GM12891 (cell line): Measurements from ENCODE around the gene COX6B2.

Source experiments
- DNase-seq: peaks from one replicate; pipeline ENCODE4 v3.0.0; 2011; ENCODE audit warnings: low spot score; ENCODE audit not compliant: insufficient read length
- FAIRE-seq: peaks from 2 replicates; lab custom pipeline; 2011; peaks lifted over from hg19 to GRCh38; lab: Jason Lieb, UNC
- PAX5 ChIP-seq: IDR thresholded peaks from 2 replicates; pipeline ENCODE4 v1.6.1; 2011; ENCODE audit warnings: low read length, moderate library complexity, mild to moderate bottlenecking; ENCODE audit not compliant: insufficient read depth, severe bottlenecking
- POLR2A ChIP-seq: IDR thresholded peaks from 2 replicates; pipeline ENCODE4 v1.6.1; 2011; ENCODE audit warnings: low read depth, low read length, control low read depth
- POLR2AphosphoS5 ChIP-seq: IDR thresholded peaks from 2 replicates; pipeline ENCODE4 v1.6.1; 2011; ENCODE audit warnings: low read depth, low read length, control low read depth
- POU2F2 ChIP-seq: IDR thresholded peaks from 2 replicates; pipeline ENCODE4 v1.6.1; 2011; ENCODE audit warnings: low read depth, mild to moderate bottlenecking, control low read depth, low read length, moderate library complexity
- SPI1 ChIP-seq: IDR thresholded peaks from 2 replicates; pipeline ENCODE4 v1.6.1; 2011; ENCODE audit warnings: low read depth, low read length, control low read depth
- TAF1 ChIP-seq: IDR thresholded peaks from 2 replicates; pipeline ENCODE4 v1.6.1; 2011; ENCODE audit warnings: low read depth, low read length, control low read depth

Gene COX6B2

DNA sequence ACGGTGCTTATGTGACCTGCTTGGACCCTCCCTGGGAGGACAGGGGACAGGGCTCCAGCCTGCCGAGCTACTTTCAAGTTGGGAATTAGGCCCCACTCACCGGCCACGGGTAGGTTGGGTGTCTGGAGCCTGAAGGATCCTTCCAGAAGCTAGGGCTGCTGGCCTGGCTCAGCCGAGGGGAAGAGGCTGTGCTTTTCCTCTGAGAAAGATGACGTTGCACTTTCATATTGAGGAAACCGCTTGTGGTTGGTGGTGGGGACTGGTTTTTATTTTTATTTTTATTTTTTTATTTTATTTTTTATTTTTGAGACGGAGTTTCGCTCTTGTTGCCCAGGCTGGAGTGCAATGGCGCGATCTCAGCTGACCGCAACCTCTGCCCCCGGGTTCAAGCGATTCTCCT is 29.3 kb downstream of the COX6B2 start, which contains the start of gene TMEM150B:
Gene TMEM150B (minus strand): TSS at position 170 of the 400 bp plus-strand sequence. CDS start 4,305 bp downstream, outside the sequence.
- no peak for DNase-seq
- no peak for FAIRE-seq
- no peak for TF ChIP-seq PAX5
- TF ChIP-seq POLR2AphosphoS5: no peak
- no peak for TF ChIP-seq POU2F2
- no peak for TF ChIP-seq SPI1
- no peak for TF ChIP-seq TAF1
- no peak for TF ChIP-seq POLR2A

DNA sequence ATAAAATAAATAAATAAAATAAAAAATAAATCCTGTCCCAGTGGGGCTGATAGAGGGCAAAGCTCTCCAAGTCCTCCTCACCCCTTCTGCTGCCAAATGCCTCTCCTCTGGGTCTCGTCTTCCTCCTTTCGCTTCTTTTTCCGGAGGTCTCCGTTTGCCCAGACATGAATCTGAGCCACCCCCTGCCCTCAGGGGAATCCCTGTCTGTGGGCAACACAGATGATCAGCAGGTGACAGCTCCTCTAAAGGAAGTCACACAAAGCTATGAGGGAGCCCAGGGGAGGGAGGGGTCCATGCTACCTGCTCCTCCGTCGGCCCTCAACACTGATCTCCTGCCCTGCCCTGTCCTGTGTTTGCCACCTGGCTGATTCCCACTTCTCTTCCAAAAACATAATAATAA is 29.9 kb downstream of the COX6B2 start:
- DNase-seq (no peak), FAIRE-seq (no peak)
- TF ChIP-seq POU2F2: no peak
- no peak for TF ChIP-seq PAX5
- no peak for TF ChIP-seq TAF1
- no peak for TF ChIP-seq POLR2A
- no peak for TF ChIP-seq SPI1
- no peak for TF ChIP-seq POLR2AphosphoS5

DNA sequence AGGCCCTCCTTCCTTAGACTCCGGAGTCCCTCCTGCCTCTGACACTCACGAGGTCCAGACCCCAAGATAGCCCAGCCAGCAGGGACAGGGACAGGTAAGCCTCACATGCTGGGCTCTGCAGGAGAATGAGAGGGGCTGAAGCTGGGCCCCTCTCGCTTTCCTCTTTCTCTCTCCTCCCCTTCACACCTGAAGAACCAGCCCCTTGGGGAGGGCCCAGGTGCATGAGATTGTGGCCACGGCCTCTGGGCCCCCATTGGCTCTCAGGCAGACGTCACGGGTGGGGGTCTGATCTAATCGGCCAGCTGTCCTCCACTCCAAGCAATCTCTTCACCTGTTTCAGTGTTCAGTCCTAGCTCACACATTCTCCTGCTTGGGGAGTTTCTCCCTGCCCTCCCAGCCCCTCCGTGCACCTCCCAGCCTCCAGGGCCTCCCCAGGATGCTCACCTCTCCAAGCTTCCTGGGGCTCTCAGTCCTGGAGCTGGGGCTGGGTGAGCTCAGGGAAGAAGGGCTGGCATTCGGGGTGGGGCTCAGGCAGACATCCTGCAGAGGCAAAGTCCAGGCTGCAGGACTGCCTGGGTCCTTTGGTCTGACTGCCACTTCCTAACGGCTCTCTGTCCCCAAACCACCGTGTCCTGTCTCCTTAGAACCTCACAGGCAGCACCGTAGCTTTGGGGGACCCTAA is 32.2 kb downstream of the COX6B2 start:
- TF ChIP-seq PAX5: no peak
- DNase-seq (no peak), FAIRE-seq (no peak)

DNA sequence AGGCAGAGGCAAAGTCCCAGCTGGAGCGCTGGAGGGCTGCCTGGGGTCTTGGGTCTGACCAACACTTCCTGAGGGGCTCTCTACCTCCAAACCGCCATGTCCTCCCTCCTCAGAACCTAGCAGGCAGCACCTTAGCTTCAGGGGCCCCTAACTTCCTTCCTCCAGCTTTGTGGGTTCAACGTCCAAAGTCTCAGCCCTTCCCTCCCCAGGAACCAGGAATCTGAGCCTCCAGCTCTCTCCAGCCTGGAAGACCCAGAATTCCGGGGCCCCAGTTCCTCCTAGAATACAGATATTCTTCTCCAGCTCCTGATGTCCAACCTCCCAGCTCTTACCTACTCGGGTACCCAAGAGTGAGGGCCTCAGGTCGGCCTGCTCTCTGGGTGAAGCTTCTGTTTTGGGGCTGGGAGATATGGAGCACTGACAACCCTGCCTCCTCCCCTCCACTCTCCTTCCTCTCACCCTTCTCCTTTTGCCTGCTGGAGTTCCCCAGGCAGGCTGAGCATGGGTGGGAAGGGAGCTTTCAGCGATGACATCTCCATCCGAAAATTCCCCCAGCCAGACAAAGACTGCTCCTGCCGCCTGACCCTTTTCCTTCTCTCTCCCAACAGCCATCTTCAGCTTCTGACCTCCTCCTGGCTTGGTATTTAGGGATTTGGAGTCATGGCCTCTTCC is 32.9 kb downstream of the COX6B2 start:
- TF ChIP-seq POLR2AphosphoS5 (no peak), PAX5 (no peak), POU2F2 (no peak), POLR2A (no peak), TAF1 (no peak)
- FAIRE-seq: no peak
- DNase-seq: no peak

DNA sequence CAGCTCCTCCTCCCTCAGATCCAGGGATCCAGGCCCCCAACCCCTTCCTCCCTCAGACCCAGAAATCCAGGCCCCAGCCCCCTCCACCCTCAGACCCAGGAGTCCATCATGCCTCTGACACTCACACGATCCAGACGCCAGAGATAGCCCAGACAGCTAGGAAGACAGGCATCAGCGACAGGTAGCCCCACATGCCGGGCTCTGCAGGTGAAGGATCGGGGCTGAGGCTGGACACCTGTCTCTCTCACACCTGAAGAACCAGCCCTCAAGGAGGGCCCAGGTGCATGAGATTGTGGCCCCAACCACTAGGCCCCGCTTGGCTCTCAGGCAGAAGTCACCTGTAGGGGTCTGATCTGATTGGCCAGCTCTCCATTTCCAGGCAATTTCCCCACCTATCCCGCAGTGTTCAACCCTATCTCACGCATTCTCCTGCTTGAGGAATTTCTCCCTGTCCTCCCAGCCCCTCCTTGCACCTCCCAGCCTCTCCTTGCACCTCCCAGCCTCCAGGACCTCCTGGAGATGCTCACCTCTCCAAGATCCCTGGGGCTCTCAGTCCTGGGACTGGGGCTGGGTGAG is 33.6 kb downstream of the COX6B2 start:
- TF ChIP-seq PAX5 (no peak), TAF1 (no peak), POLR2AphosphoS5 (no peak), POLR2A (no peak), POU2F2 (no peak), SPI1 (no peak)
- DNase-seq: no peak
- no peak for FAIRE-seq

DNA sequence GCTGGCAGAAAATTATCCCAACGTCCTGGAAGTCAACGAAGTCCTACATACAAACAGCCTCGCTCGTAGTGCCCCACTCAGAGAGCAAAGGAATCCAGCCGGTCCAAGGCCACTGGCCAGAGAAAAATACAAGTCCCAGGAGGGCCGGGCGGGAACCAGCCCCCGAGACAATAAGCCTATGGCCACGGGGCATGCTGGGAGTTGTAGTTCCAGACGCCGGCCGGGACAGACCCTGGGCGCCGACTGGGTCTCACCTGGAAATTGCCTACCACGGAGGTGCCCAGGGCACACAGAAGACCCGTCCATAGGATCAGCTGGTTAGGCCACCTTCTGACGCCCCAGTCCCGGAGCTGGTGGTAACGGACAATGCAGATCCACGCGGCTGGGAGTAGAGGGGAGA is 34.7 kb downstream of the COX6B2 start:
- FAIRE-seq (no peak), DNase-seq (no peak)

DNA sequence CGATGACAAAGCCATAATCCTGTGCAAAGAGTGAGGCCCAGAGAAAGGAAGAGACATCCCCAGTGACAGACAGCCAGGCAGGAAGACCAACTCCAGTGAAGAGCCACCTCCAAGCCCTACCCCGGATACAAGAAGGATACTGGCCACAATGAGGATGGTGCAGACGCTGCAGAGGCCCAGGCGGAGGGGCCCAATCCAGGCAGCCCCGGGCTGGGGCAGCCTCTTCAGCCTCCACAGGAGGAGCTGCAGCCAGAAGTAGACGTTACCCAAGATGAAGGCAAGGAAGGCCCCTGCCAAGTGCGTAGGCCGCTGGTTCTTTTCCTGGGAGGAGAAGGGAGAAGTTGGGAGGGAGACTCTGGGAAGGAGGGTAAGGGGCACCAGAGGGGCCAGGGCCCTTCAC is 37.9 kb downstream of the COX6B2 start:
- DNase-seq (no peak), FAIRE-seq (no peak)
- TF ChIP-seq TAF1: no peak
- no peak for TF ChIP-seq POLR2AphosphoS5
- TF ChIP-seq POU2F2: no peak
- TF ChIP-seq POLR2A: no peak
- no peak for TF ChIP-seq PAX5
- TF ChIP-seq SPI1: no peak

More for the DNA sequence above, 34.7 kb downstream of the COX6B2 start:
- TF ChIP-seq POLR2AphosphoS5 (no peak), POLR2A (no peak), PAX5 (no peak), SPI1 (no peak), POU2F2 (no peak), TAF1 (no peak)

DNA sequence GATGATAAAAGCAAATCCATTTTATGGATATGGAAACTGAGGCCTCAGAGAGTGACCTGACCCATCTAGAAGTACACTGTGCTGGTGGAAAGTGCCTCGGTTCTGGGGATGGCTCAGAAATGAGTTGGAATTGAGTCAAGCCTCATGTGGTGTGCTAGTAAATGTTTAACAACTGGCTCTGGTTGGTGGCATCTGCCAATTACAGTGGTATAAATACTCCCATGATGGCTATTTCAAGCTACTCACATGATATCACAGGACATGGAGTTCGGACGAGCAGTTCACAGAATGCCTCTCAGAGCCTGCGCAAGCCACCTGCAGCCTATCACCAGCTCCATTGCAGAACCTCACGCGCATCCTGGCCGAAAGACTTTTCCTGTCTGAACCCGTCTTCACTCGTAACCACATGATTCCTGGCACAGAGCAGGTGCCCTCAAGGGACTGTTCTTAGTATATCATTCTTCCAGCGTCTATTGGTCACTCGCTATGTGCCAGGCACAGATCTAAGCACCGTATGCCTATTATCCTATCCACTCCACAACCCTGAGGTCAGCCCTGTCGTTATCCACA is 38.5 kb downstream of the COX6B2 start:
- FAIRE-seq (no peak), DNase-seq (no peak)
- TF ChIP-seq POLR2AphosphoS5 (no peak), TAF1 (no peak), POLR2A (no peak), SPI1 (no peak), POU2F2 (no peak), PAX5 (no peak)

DNA sequence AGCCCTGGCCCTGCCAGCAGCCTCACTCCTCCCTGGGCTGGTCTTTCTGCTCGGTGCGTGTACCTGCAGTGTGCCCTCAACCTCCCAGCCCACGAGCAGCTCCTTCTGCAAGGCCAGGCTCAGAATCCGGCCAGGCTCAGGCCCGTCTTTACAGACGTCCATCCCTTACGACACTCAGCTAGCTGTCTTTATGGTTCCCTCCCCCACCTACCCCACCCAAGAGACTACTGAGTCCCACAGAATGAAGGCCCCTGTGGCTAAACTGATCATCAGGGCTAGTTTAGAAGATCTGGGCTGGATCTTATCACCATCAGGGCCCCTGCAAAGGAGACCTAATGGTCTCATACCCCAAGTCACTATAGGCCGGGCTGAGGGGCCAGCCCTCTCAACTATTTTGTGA is 40.1 kb downstream of the COX6B2 start:
- FAIRE-seq (no peak), DNase-seq (no peak)
- TF ChIP-seq SPI1 (no peak), PAX5 (no peak), POLR2A (no peak), POLR2AphosphoS5 (no peak), POU2F2 (no peak), TAF1 (no peak)

DNA sequence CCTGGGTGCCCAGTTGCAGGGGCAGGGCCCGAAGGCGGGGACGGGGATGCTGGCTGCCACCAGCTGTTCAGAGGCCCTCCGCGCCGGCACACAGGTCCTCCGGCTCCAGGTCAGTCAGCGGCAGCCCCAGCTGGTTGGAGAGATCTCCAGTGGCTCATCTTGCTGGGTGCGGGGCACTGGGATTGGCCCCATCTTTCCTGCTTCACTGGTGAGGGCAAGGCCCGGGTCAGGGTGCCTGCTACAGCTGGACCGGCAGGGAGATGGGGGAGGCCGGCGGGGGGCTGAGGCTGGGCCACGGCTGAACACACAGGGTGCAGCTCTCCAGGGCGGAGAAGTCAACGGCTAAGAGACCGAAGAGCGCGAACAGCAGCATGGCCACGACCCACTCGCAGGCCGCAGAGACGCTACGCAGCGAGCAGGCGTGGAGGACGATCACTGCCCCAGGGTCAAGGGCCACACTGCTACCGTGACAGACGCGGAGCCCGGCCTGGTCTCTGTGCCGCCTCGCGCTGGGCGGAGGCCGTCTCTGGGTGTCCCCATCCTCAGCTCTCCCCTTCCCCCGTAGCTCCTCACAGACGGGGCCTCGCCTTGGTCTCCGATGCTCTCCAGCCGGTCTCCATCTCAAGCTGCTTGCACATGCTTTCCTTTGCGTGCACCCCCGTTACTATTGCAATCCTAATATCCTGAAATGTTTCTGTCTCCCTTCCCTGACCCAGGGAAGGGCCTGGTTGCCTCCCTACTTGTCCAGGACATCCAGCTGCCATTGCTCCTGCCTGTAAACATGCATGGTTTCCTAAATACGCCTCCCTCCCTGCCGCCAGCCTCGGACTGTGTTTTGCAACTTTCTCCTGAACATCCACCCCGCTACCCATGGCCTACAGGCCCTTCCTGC is 41.7 kb downstream of the COX6B2 start:
- DNase-seq (no peak), FAIRE-seq (no peak)
- no peak for TF ChIP-seq POLR2A
- TF ChIP-seq POLR2AphosphoS5: no peak
- no peak for TF ChIP-seq PAX5
- TF ChIP-seq TAF1: no peak
- no peak for TF ChIP-seq POU2F2
- no peak for TF ChIP-seq SPI1
